ENCODE data around the gene RBM25.

Gene RBM25

GRCh38 chr14:73166399-73166798, 108.1 kb downstream of the RBM25 start:
- H2BK12ac ChIP-seq (ENCODE audit: low read length), result no peak overlapping the region
- no peak overlapping the region for H2AK5ac ChIP-seq (ENCODE audit: low read length)
- H3K9ac ChIP-seq (ENCODE audit: low read length), result no peak overlapping the region
- no peaks in the 10 kb centered on the region for H3K27me3 ChIP-seq (ENCODE audit: insufficient read depth, low read length)
- no CpG with 5 or more reads among the region's 1 CpG for WGBS (ENCODE audit: extremely low coverage, insufficient coverage, insufficient read length)
- no peaks in the 10 kb centered on the region for H3K79me1 ChIP-seq (ENCODE audit: low read length)
- no peak overlapping the region for H3K23ac ChIP-seq (ENCODE audit: low read length)
- H4K8ac ChIP-seq (ENCODE audit: low read depth, low read length), result no peak overlapping the region
- no peak overlapping the region for H2AFZ ChIP-seq (ENCODE audit: insufficient read depth, low read length, poor library complexity)
- no peak overlapping the region for H2BK5ac ChIP-seq (ENCODE audit: low read depth, low read length, poor library complexity)
- peaks cover 18 to 22% of the 10 kb centered on the region in 2 experiments for H3K36me3 ChIP-seq (ENCODE audit: control insufficient read depth in 1 of 2, insufficient read depth in 2 of 2, low read length in 2 of 2)
- H3K18ac ChIP-seq (ENCODE audit: low read length), result no peak overlapping the region
- H4K12ac ChIP-seq (ENCODE audit: low read depth, low read length), result no peak overlapping the region
- no peak overlapping the region for H3K27ac ChIP-seq (ENCODE audit: low read depth, low read length)
- H3K9me3 ChIP-seq (ENCODE audit: insufficient read depth, low read depth, low read length), result peaks cover 3% of the 10 kb centered on the region
- H3K4ac ChIP-seq (ENCODE audit: low read depth, low read length), result no peak overlapping the region
- no peak overlapping the region for H3K4me2 ChIP-seq (ENCODE audit: low read length)
- H2BK120ac ChIP-seq (ENCODE audit: insufficient read depth, low read length, poor library complexity), result no peak overlapping the region
- no peaks in the 10 kb centered on the region for H3K4me1 ChIP-seq (ENCODE audit: control insufficient read depth in 1 of 2, insufficient read depth in 2 of 2, low read length in 2 of 2)
- no peak overlapping the region for H3K14ac ChIP-seq (ENCODE audit: low read length)
- H3K4me3 ChIP-seq (ENCODE audit: low read depth, low read length), result no peak overlapping the region
- no peak overlapping the region for H4K91ac ChIP-seq (ENCODE audit: low read depth, low read length)
- DNase-seq, result no peak
- H3K79me2 ChIP-seq (ENCODE audit: control insufficient read depth, insufficient read depth, low read length, poor library complexity), result no peaks in the 10 kb centered on the region

- H4K91ac ChIP-seq (ENCODE audit: low read depth, low read length), result no peak overlapping the region
- H2BK120ac ChIP-seq (ENCODE audit: insufficient read depth, low read length, poor library complexity), result no peak overlapping the region
- no peak overlapping the region for H3K9ac ChIP-seq (ENCODE audit: low read length)
- no peak overlapping the region for H2BK5ac ChIP-seq (ENCODE audit: low read depth, low read length, poor library complexity)
- no peaks in the 10 kb centered on the region for H3K9me3 ChIP-seq (ENCODE audit: insufficient read depth, low read depth, low read length)
- no peak overlapping the region for H3K27ac ChIP-seq (ENCODE audit: low read depth, low read length)
- H3K4ac ChIP-seq (ENCODE audit: low read depth, low read length), result no peak overlapping the region
- H3K79me1 ChIP-seq (ENCODE audit: low read length), result no peaks in the 10 kb centered on the region
- H2AK5ac ChIP-seq (ENCODE audit: low read length), result no peak overlapping the region
- H3K4me2 ChIP-seq (ENCODE audit: low read length), result no peak overlapping the region
- H4K12ac ChIP-seq (ENCODE audit: low read depth, low read length), result no peak overlapping the region
- no peak overlapping the region for H4K8ac ChIP-seq (ENCODE audit: low read depth, low read length)
- no peak overlapping the region for H2AFZ ChIP-seq (ENCODE audit: insufficient read depth, low read length, poor library complexity)
- peaks cover 16 to 25% of the 10 kb centered on the region in 2 experiments for H3K36me3 ChIP-seq (ENCODE audit: control insufficient read depth in 1 of 2, insufficient read depth in 2 of 2, low read length in 2 of 2)
- H3K18ac ChIP-seq (ENCODE audit: low read length), result no peak overlapping the region
- WGBS (ENCODE audit: extremely low coverage, insufficient coverage, insufficient read length), result no CpG with 5 or more reads among the region's 4 CpGs
- no peaks in the 10 kb centered on the region for H3K79me2 ChIP-seq (ENCODE audit: control insufficient read depth, insufficient read depth, low read length, poor library complexity)
- no peak overlapping the region for H3K4me3 ChIP-seq (ENCODE audit: low read depth, low read length)
- H2BK12ac ChIP-seq (ENCODE audit: low read length), result no peak overlapping the region
- no peaks in the 10 kb centered on the region for H3K27me3 ChIP-seq (ENCODE audit: insufficient read depth, low read length)
- H3K14ac ChIP-seq (ENCODE audit: low read length), result no peak overlapping the region
- H3K23ac ChIP-seq (ENCODE audit: low read length), result no peak overlapping the region
- H3K4me1 ChIP-seq (ENCODE audit: control insufficient read depth in 1 of 2, insufficient read depth in 2 of 2, low read length in 2 of 2), result no peaks in the 10 kb centered on the region
- no peak for DNase-seq
Measured at GRCh38 chr14:73167727-73168126, 109.4 kb downstream of the RBM25 start.

- Histone ChIP-seq H3K4me3 (ENCODE audit: low read depth, low read length) (no peak overlapping the region), H3K36me3 (ENCODE audit: control insufficient read depth in 1 of 2, insufficient read depth in 2 of 2, low read length in 2 of 2) (peaks cover 16 to 25% of the 10 kb centered on the region in 2 experiments), H3K14ac (ENCODE audit: low read length) (no peak overlapping the region), H2AFZ (ENCODE audit: insufficient read depth, low read length, poor library complexity) (no peak overlapping the region), H3K79me2 (ENCODE audit: control insufficient read depth, insufficient read depth, low read length, poor library complexity) (no peaks in the 10 kb centered on the region), H3K9ac (ENCODE audit: low read length) (no peak overlapping the region), H3K18ac (ENCODE audit: low read length) (no peak overlapping the region), H3K27ac (ENCODE audit: low read depth, low read length) (no peak overlapping the region), H4K8ac (ENCODE audit: low read depth, low read length) (no peak overlapping the region), H3K23ac (ENCODE audit: low read length) (no peak overlapping the region), H3K9me3 (ENCODE audit: insufficient read depth, low read depth, low read length) (no peaks in the 10 kb centered on the region), H3K79me1 (ENCODE audit: low read length) (no peaks in the 10 kb centered on the region), H2BK12ac (ENCODE audit: low read length) (no peak overlapping the region), H3K4ac (ENCODE audit: low read depth, low read length) (no peak overlapping the region), H2AK5ac (ENCODE audit: low read length) (no peak overlapping the region), H2BK120ac (ENCODE audit: insufficient read depth, low read length, poor library complexity) (no peak overlapping the region), H3K4me1 (ENCODE audit: control insufficient read depth in 1 of 2, insufficient read depth in 2 of 2, low read length in 2 of 2) (no peaks in the 10 kb centered on the region), H2BK5ac (ENCODE audit: low read depth, low read length, poor library complexity) (no peak overlapping the region), H4K91ac (ENCODE audit: low read depth, low read length) (no peak overlapping the region), H3K27me3 (ENCODE audit: insufficient read depth, low read length) (no peaks in the 10 kb centered on the region), H3K4me2 (ENCODE audit: low read length) (no peak overlapping the region), H4K12ac (ENCODE audit: low read depth, low read length) (no peak overlapping the region)
- WGBS (ENCODE audit: extremely low coverage, insufficient coverage, insufficient read length), result no CpG with 5 or more reads among the region's 9 CpGs
- no peak for DNase-seq
Measured at GRCh38 chr14:73168274-73168673, 109.9 kb downstream of the RBM25 start.

GRCh38 chr14:73168691-73169090, 110.4 kb downstream of the RBM25 start:
- Histone ChIP-seq H2AFZ (ENCODE audit: insufficient read depth, low read length, poor library complexity) (no peak overlapping the region), H3K4me1 (ENCODE audit: control insufficient read depth in 1 of 2, insufficient read depth in 2 of 2, low read length in 2 of 2) (no peaks in the 10 kb centered on the region), H3K18ac (ENCODE audit: low read length) (no peak overlapping the region), H4K91ac (ENCODE audit: low read depth, low read length) (no peak overlapping the region), H3K36me3 (ENCODE audit: control insufficient read depth in 1 of 2, insufficient read depth in 2 of 2, low read length in 2 of 2) (peaks cover 16 to 28% of the 10 kb centered on the region in 2 experiments), H3K27ac (ENCODE audit: low read depth, low read length) (no peak overlapping the region), H3K4me3 (ENCODE audit: low read depth, low read length) (no peak overlapping the region), H3K14ac (ENCODE audit: low read length) (no peak overlapping the region), H2BK120ac (ENCODE audit: insufficient read depth, low read length, poor library complexity) (no peak overlapping the region), H4K8ac (ENCODE audit: low read depth, low read length) (no peak overlapping the region), H3K27me3 (ENCODE audit: insufficient read depth, low read length) (no peaks in the 10 kb centered on the region), H2AK5ac (ENCODE audit: low read length) (no peak overlapping the region), H3K9me3 (ENCODE audit: insufficient read depth, low read depth, low read length) (no peaks in the 10 kb centered on the region), H3K79me1 (ENCODE audit: low read length) (no peaks in the 10 kb centered on the region), H3K4ac (ENCODE audit: low read depth, low read length) (no peak overlapping the region), H2BK5ac (ENCODE audit: low read depth, low read length, poor library complexity) (no peak overlapping the region), H3K23ac (ENCODE audit: low read length) (no peak overlapping the region), H3K4me2 (ENCODE audit: low read length) (no peak overlapping the region), H4K12ac (ENCODE audit: low read depth, low read length) (no peak overlapping the region), H3K9ac (ENCODE audit: low read length) (no peak overlapping the region), H3K79me2 (ENCODE audit: control insufficient read depth, insufficient read depth, low read length, poor library complexity) (no peaks in the 10 kb centered on the region), H2BK12ac (ENCODE audit: low read length) (no peak overlapping the region)
- no peak for DNase-seq
- WGBS (ENCODE audit: extremely low coverage, insufficient coverage, insufficient read length), result no CpG with 5 or more reads among the region's 14 CpGs

Measured in trophoblast cell (in vitro differentiated cells and primary cell).